Renal cortex interstitium (tissue), 11 donors: ENCODE results near the gene HABP2. TPM values are rescaled to one million over a fixed set of nuclear protein-coding genes. Genes with fewer than 3 reads are reported as not detected.
A peak's percentile ranks its signal among the peaks of the same experiment; 100 is the strongest.

ENCODE experiments used
- DNase-seq, 11 donors: peaks; one replicate each; pipeline ENCODE4 v3.0.0-alpha.2; 2013; ENCODE audit warnings: low read depth in 9 of 11, low spot score in 4 of 11; ENCODE audit errors: extremely low read depth in 1 of 11
- polyA plus RNA-seq, 3 donors: library from polyadenylated mRNA; unstranded; fragments of 120-200 nt; gene quantifications; one replicate each; pipeline ENCODE4 v1.2.1, GENCODE V29; 2013; ENCODE audit not compliant: insufficient read length in 3 of 3

The HABP2 gene
- polyA plus RNA-seq, 3 donors: 0.42 to 0.73 (median 0.58) TPM

- no peak for DNase-seq
Observed at GRCh38 chr10:113618338-113618737, 65.5 kb downstream of the HABP2 start.

GRCh38 chr10:113619401-113619800, 66.5 kb downstream of the HABP2 start:
- DNase-seq: no peak

GRCh38 chr10:113620511-113620910, 67.7 kb downstream of the HABP2 start:
- DNase-seq: no peak

GRCh38 chr10:113620936-113621335, 68.1 kb downstream of the HABP2 start:
- DNase-seq: no peak

- no peak for DNase-seq
Observed at GRCh38 chr10:113621799-113622198, 68.9 kb downstream of the HABP2 start.

- no peak for DNase-seq
Observed at GRCh38 chr10:113622831-113623230, 70.0 kb downstream of the HABP2 start.

GRCh38 chr10:113625461-113626186, 72.8 kb downstream of the HABP2 start:
- no peak for DNase-seq

GRCh38 chr10:113626809-113627355, 74.0 kb downstream of the HABP2 start:
- no peak for DNase-seq

- DNase-seq: no peak
Observed at GRCh38 chr10:113627836-113628235, 75.0 kb downstream of the HABP2 start.

- no peak for DNase-seq
Observed at GRCh38 chr10:113628607-113629153, 75.8 kb downstream of the HABP2 start.

- DNase-seq: no peak
Observed at GRCh38 chr10:113630929-113631533, 78.2 kb downstream of the HABP2 start.

GRCh38 chr10:113631684-113632367, 79.0 kb downstream of the HABP2 start:
- peak in 1 of 11 donors; percentile 31 for DNase-seq

Other genes starting within 250 kb of the HABP2 start
- under 1 TPM in 1 of 3 donors, not detected in 2; 0.03 TPM for gene NRAP, start 111.0 kb downstream of the HABP2 start, polyA plus RNA-seq
- 10 to 100 TPM; 24.6 to 26.9 (median 24.6) TPM for gene CASP7, start 126.9 kb downstream of the HABP2 start, polyA plus RNA-seq
- gene PLEKHS1, start 198.6 kb downstream of the HABP2 start, polyA plus RNA-seq: under 1 TPM; 0.10 to 0.15 (median 0.11) TPM